ENCODE data around the gene POLR3B. TPM values are rescaled to one million over a fixed set of nuclear protein-coding genes. Genes with fewer than 3 reads are reported as not detected.

Gene POLR3B
- total and polyA plus RNA-seq, 2 of the 13 experiments (the other 11 are each of a cell fraction or from before 2014, with no cell fraction given) = 4.8 to 13.1 TPM

DNA sequence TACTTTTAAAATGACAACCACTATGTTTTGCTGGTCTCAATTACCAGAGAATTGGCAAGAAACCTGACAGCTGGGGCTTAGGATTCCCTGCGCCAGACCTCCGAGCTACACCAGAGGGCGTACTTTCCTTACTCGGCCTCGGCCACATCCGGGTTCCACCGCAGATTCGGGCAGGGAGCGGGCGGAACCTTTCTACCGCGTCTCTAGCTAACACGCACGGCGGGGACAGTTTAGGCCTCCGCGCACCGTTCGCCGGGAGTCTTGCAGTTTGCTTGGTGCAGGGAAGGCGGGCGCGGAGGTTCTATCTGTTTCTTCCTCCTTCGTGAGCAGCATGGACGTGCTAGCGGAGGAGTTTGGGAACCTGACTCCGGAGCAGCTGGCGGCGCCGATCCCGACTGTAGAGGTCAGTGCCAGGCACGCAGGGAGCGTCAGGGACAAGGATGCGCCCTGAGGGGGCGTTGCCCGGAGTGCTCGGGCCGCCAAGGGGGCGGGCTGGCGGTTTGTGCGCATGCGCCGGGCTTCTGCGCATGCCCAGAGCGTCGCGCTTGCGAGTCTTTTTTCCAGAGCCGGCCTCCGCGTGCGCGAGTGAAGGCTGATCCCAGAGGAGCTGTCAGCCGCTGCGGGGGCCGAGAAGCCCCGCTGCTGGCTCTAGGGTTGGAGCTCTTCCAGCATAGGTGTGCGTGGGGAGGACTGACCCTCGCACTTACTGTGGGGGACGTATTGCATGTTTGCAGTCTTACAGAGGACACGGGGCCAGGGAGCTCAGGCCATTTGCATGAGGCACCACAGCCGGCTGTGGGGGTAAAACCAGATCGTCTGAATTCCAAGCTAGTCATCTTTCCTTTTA lies at the start of gene POLR3B (continued):
- TF ChIP-seq ZBTB2 (CRISPR knock-in tag; IDR thresholded peaks at IDR 0.05; ENCODE audit: low read depth) = peak; percentile 68
- TF ChIP-seq, protein P1, sequence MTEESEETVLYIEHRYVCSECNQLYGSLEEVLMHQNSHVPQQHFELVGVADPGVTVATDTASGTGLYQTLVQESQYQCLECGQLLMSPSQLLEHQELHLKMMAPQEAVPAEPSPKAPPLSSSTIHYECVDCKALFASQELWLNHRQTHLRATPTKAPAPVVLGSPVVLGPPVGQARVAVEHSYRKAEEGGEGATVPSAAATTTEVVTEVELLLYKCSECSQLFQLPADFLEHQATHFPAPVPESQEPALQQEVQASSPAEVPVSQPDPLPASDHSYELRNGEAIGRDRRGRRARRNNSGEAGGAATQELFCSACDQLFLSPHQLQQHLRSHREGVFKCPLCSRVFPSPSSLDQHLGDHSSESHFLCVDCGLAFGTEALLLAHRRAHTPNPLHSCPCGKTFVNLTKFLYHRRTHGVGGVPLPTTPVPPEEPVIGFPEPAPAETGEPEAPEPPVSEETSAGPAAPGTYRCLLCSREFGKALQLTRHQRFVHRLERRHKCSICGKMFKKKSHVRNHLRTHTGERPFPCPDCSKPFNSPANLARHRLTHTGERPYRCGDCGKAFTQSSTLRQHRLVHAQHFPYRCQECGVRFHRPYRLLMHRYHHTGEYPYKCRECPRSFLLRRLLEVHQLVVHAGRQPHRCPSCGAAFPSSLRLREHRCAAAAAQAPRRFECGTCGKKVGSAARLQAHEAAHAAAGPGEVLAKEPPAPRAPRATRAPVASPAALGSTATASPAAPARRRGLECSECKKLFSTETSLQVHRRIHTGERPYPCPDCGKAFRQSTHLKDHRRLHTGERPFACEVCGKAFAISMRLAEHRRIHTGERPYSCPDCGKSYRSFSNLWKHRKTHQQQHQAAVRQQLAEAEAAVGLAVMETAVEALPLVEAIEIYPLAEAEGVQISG (CRISPR knock-in tag; IDR thresholded peaks at IDR 0.05) = peak; percentile 91
- no peak; the same call in 1 of the 2 replicates for TF ChIP-seq E2F5 (CRISPR knock-in tag; conservative IDR thresholded peaks at IDR 0.05)
- TF ChIP-seq HNRNPH1 (optimal IDR thresholded peaks at IDR 0.05; ENCODE audit: low read depth, low read length) = no peak
- peak; percentile 85; the same call in 1 of the 2 replicates for TF ChIP-seq SRY (CRISPR knock-in tag; IDR thresholded peaks at IDR 0.05)
- TF ChIP-seq ZNF460 (CRISPR knock-in tag; IDR thresholded peaks at IDR 0.05; ENCODE audit: borderline replicate concordance) = no peak
- TF ChIP-seq ZNF570 (CRISPR knock-in tag; IDR thresholded peaks at IDR 0.05; ENCODE audit: borderline replicate concordance) = 0 out of 2 replicates have a peak, but pooled peaks have one; percentile 75
- TF ChIP-seq PHF20 (CRISPR knock-in tag; IDR thresholded peaks at IDR 0.05) = peak; percentile 88
- TF ChIP-seq SP5 (CRISPR knock-in tag; IDR thresholded peaks at IDR 0.05; ENCODE audit: borderline replicate concordance, low read depth) = no peak; the same call in 1 of the 2 replicates
- no peak for TF ChIP-seq ZFP62 (CRISPR knock-in tag; IDR thresholded peaks at IDR 0.05)
- peak; percentile 98 for TF ChIP-seq BORCS8-MEF2B (CRISPR knock-in tag; IDR thresholded peaks at IDR 0.05)
- TF ChIP-seq ZNF616 (CRISPR knock-in tag; IDR thresholded peaks at IDR 0.05; ENCODE audit: low read depth) = peak; percentile 23; the same call in 1 of the 2 replicates
- peak; percentile 79 for TF ChIP-seq DR1 (CRISPR knock-in tag; IDR thresholded peaks at IDR 0.05)
- peak; percentile 96 for TF ChIP-seq UBTF (CRISPR knock-in tag; IDR thresholded peaks at IDR 0.05)
- TF ChIP-seq, protein P2, sequence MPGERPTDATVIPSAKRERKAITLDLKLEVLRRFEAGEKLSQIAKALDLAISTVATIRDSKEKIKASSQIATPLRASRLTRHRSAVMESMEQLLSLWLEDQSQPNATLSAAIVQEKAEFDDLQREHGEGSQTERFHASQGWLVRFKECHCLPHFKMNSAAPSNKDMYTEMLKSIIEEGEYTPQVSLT (CRISPR knock-in tag; IDR thresholded peaks at IDR 0.05; ENCODE audit: borderline replicate concordance, low read depth) = 0 out of 2 replicates have a peak, but pooled peaks have one; percentile 44
- peak; percentile 80; the same call in 1 of the 2 replicates for TF ChIP-seq ZNF34 (CRISPR knock-in tag; IDR thresholded peaks at IDR 0.05; ENCODE audit: borderline replicate concordance)
- TF ChIP-seq CEBPB (IDR thresholded peaks at IDR 0.05; ENCODE audit: borderline replicate concordance, low read depth, low read length) = no peak
- peak; percentile 41; the same call in 1 of the 2 replicates for TF ChIP-seq MAZ (IDR thresholded peaks at IDR 0.05; ENCODE audit: borderline replicate concordance, low read depth, low read length)
- TF ChIP-seq MAZ (CRISPR knock-in tag; IDR thresholded peaks at IDR 0.05; ENCODE audit: low read depth) = peak; percentile 76
- peak; percentile 69; the same call in 1 of the 2 replicates for TF ChIP-seq ZNF292 (CRISPR knock-in tag; IDR thresholded peaks at IDR 0.05; ENCODE audit: borderline replicate concordance, low read depth)
